ENCODE results near the gene NPBWR2. TPM values are rescaled to one million over a fixed set of nuclear protein-coding genes. Genes with fewer than 3 reads are reported as not detected.

Gene NPBWR2
- not detected in 2 replicates for total RNA-seq

GRCh38 chr20:64106981-64107735, at the start of gene NPBWR2:
NPBWR2 (minus strand) TSS chr20:64107565; CDS start chr20:64106831, 734 bp downstream.

GRCh38 chr20:64083804-64084684, 23.3 kb downstream of the NPBWR2 start, which contains the start of gene LKAAEAR1:
LKAAEAR1 (minus strand) TSS chr20:64084398; CDS start chr20:64084219, 179 bp downstream.

GRCh38 chr20:64080013-64080812, 27.2 kb downstream of the NPBWR2 start, which contains the start of gene OPRL1:
OPRL1 (plus strand) TSS chr20:64080082; CDS start chr20:64092721, 12,639 bp downstream.

GRCh38 chr20:64079273-64080012, 27.9 kb downstream of the NPBWR2 start, which contains the start of gene RGS19:
RGS19 (minus strand) TSS chr20:64079518; CDS start chr20:64076886, 2,632 bp downstream.

GRCh38 chr20:64062596-64063388, 44.6 kb downstream of the NPBWR2 start, which contains the start of gene TCEA2:
TCEA2 (plus strand) TSS chr20:64063198; CDS start chr20:64063313, 115 bp downstream.

Other genes starting within 250 kb of the NPBWR2 start
- gene ABHD16B, start 246.1 kb downstream of the NPBWR2 start, total RNA-seq, result not detected in 2 replicates
- 114 and 127 TPM in 2 replicates for gene TPD52L2, start 242.3 kb downstream of the NPBWR2 start, total RNA-seq
- gene DNAJC5, start 212.4 kb downstream of the NPBWR2 start, total RNA-seq, result 63.2 and 67.9 TPM in 2 replicates
- 22.9 and 28.9 TPM in 2 replicates for gene UCKL1, start 151.1 kb downstream of the NPBWR2 start, total RNA-seq
- 6.5 and 8.2 TPM in 2 replicates for gene ZNF512B, start 137.6 kb downstream of the NPBWR2 start, total RNA-seq
- 2.6 TPM in 2 replicates for gene SAMD10, start 127.9 kb downstream of the NPBWR2 start, total RNA-seq
- gene PRPF6, start 126.4 kb downstream of the NPBWR2 start, total RNA-seq, result 61.7 and 62.0 TPM in 2 replicates
- 2.6 and 3.0 TPM in 2 replicates for gene C20orf204, start 71.4 kb downstream of the NPBWR2 start, total RNA-seq
- 18.2 and 24.4 TPM in 2 replicates for gene SOX18, start 57.9 kb downstream of the NPBWR2 start, total RNA-seq
- gene TCEA2, start 44.4 kb downstream of the NPBWR2 start, total RNA-seq, result 20.7 and 31.2 TPM in 2 replicates
- gene RGS19, start 28.0 kb downstream of the NPBWR2 start, total RNA-seq, result 11.7 and 18.2 TPM in 2 replicates
- gene OPRL1, start 27.5 kb downstream of the NPBWR2 start, total RNA-seq, result 0.61 and 2.3 TPM in 2 replicates
- 0.97 TPM in 1 of 2 replicates, not detected in the other for gene LKAAEAR1, start 23.2 kb downstream of the NPBWR2 start, total RNA-seq
- under 0.01 TPM in 1 of 2 replicates, not detected in the other for gene MYT1, start 56.9 kb upstream of the NPBWR2 start, total RNA-seq
- gene PCMTD2, start 148.2 kb upstream of the NPBWR2 start, total RNA-seq, result 47.1 and 67.0 TPM in 2 replicates

Measured in epithelial cell of umbilical artery (primary cell).